C4-2B (cell line): Measurements from ENCODE around the gene CLEC16A.

Experiments
- CTCF ChIP-seq: fragments of 450-650 bp; conservative IDR thresholded peaks from 2 replicates; pipeline ENCODE4 v1.5.1; 2017; ENCODE audit warnings: mild to moderate bottlenecking
- ZFX ChIP-seq: fragments of 450-650 bp; IDR thresholded peaks from 2 replicates; pipeline ENCODE4 v1.6.1; 2017

DNA sequence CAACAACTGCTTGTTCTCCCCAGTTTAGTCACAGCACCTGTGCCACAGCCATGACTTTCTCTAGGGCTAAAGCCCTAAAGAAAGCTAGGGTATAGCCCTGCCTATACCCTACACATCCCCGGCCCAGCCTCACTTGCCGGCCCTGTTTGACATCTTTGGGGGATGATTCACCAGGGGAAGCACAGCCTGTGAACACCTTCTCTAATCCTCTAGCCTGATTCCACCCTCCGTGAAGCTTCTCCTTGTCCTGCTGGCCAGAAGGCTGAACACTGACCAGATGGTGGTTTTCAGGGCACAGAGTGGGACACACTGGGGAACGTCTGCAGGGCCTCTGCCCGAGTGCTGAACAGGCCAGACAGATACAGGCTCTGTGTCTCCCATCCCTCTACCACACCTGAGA lies 6.0 kb downstream of the CLEC16A start:
- no peak for TF ChIP-seq CTCF
- no peak for TF ChIP-seq ZFX
